Ovary (tissue), 9 donors: ENCODE data around the gene RAB33A. TPM values are rescaled to one million over a fixed set of nuclear protein-coding genes. Genes with fewer than 3 reads are reported as not detected.
A peak's percentile ranks its signal among the peaks of the same experiment; 100 is the strongest.

Experiments
- DNase-seq, 5 donors: peaks; one replicate each; pipeline ENCODE4 v3.0.0-alpha.2; 2019 to 2020
- H3K27ac ChIP-seq, 2 donors: fragments of 200-600 bp; one replicate each; pipeline versions ENCODE4 v1.5.1 to v1.8.0; 2019 to 2022
- H3K27me3 ChIP-seq: fragments of 200-600 bp; one replicate; pipeline ENCODE4 v1.8.0; 2022
- H3K36me3 ChIP-seq: fragments of 200-600 bp; sonication (generic); one replicate; pipeline ENCODE4 v1.5.1; 2019
- H3K4me1 ChIP-seq: one replicate; pipeline ENCODE4 v1.8.1; 2013; ENCODE audit warnings: mild to moderate bottlenecking, moderate library complexity; ENCODE audit not compliant: insufficient read depth
- H3K4me3 ChIP-seq: fragments of 200-600 bp; sonication (generic); one replicate; pipeline ENCODE4 v1.5.1; 2017
- H3K9me3 ChIP-seq, 2 donors: fragments of 200-600 bp in 1 of 2; sonication (generic) in 1 of 2; one replicate each; pipeline versions ENCODE4 v1.5.1 to v1.8.1; 2013 to 2019; ENCODE audit warnings: mild to moderate bottlenecking in 1 of 2, moderate library complexity in 1 of 2
- EP300 ChIP-seq: sonication (generic); formaldehyde crosslinking; IDR thresholded peaks from one replicate; pipeline ENCODE4 v1.6.1; 2017; ENCODE audit warnings: antibody characterized with exemption
- POLR2A ChIP-seq: fragments of 450-650 bp; IDR thresholded peaks from one replicate; pipeline ENCODE4 v1.6.1; 2017; ENCODE audit warnings: antibody characterized with exemption, mild to moderate bottlenecking, moderate library complexity
- WGBS, 3 donors: extraction: QIAGEN DNeasy Blood & Tissue Kit in 1 of 3; methylation state at CpG; one replicate each; pipeline versions ENCODE4 v1.1.5 to v1.1.7; 2013 to 2017; 5-methylcytosine and 5-hydroxymethylcytosine counted together
- intact Hi-C, 4 donors: fragments of 100-400 bp; cut with DNase I; formaldehyde crosslinking; loops; one replicate each; pipeline versions ENCODE4 v1.11.0 to v1.15.1; 2022 to 2023
- polyA plus RNA-seq, 2 donors: library from polyadenylated mRNA; stranded (reverse); fragments of 200-250 nt in 1 of 2; fragments of 350-450 nt in 1 of 2; fragmentation: Illumina TruSeq in 1 of 2; extraction: RNeasy Lipid Tissue Mini Kit (QIAGEN cat#74804) in 1 of 2; gene quantifications; one replicate each; pipeline ENCODE4 v1.2.3, GENCODE V29; 2013 to 2014
- total RNA-seq, 7 donors: library from RNA; depleted of rRNA in 2 of 7; stranded (reverse); fragments of >200 nt in 2 of 7; fragmentation: NEBNext Ultra II Directional in 3 of 7; extraction: Animal tissue kit (Norgen Biotek cat#: 25700) in 3 of 7; gene quantifications; one replicate each; pipeline versions ENCODE4 v1.1.0 to v1.2.4, GENCODE V29; 2016 to 2023
- TF ChIP-seq, protein P1 (sequence below), 3 donors: fragments of 450-650 bp in 2 of 3; fragments of 200-600 bp in 1 of 3; IDR thresholded peaks; one replicate each; pipeline versions ENCODE4 v1.5.1 to v1.8.0; 2016 to 2022; ENCODE audit warnings: antibody characterized with exemption in 3 of 3, mild to moderate bottlenecking in 1 of 3
- donor health status: DM: no; HTN: no; CAD: no; lungs with moderate emphysema.
- donor health status: DM: no; HTN: no; CAD: no.
- donor health status: Bipolar disorder and iron deficiency.
- donor health status: DM: yes; HTN: yes; CAD: no.
- donor health status: DM: no; HTN: no; CAD: no.
- donor health status: DM: yes; HTN: yes; CAD: no.

Gene RAB33A
- total and polyA plus RNA-seq, 9 donors: 0.24 to 3.3 (median 1.8) TPM

DNA sequence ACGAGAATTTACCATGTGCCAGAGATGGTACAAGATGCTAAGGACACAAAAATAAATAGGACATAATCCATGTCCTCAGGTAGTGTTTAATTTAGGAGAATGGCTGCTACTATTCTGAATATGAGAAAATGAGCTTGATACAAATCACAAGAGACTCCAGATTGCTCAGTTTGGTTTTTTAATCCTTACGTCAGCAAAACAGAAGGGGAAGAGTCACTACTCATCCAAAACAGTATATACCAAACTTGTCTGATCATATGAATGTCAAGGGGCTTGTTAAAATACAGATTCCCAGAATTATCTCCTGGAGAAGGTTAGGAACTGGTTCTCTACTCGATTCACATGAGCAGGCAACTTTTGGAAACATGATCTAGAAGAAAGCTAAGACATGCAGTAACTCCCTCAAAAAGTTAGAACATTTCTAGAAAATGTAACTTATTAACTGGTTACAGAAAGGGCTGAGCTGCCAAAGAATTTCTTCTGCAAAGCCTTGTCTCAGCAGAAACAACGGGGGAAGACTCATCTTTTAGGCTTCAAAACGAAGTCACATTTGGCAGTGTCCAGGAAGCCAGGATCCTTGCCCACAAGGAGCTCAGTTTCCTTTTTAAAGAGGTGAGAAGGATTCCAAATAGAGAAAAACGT, 9.5 kb upstream of the RAB33A start:
- Histone ChIP-seq H3K4me1 (peaks cover 2% of the 10 kb centered on the region), H3K27ac (no peak overlapping the region), H3K27me3 (no peaks in the 10 kb centered on the region), H3K9me3 (no peaks in the 10 kb centered on the region), H3K36me3 (no peaks in the 10 kb centered on the region), H3K4me3 (no peak overlapping the region)
- 42 to 49% (median 47%) methylated on average over 6 of the region's 6 CpGs for WGBS, 3 donors
- intact Hi-C loops: no loop called here
- TF ChIP-seq, protein P1, sequence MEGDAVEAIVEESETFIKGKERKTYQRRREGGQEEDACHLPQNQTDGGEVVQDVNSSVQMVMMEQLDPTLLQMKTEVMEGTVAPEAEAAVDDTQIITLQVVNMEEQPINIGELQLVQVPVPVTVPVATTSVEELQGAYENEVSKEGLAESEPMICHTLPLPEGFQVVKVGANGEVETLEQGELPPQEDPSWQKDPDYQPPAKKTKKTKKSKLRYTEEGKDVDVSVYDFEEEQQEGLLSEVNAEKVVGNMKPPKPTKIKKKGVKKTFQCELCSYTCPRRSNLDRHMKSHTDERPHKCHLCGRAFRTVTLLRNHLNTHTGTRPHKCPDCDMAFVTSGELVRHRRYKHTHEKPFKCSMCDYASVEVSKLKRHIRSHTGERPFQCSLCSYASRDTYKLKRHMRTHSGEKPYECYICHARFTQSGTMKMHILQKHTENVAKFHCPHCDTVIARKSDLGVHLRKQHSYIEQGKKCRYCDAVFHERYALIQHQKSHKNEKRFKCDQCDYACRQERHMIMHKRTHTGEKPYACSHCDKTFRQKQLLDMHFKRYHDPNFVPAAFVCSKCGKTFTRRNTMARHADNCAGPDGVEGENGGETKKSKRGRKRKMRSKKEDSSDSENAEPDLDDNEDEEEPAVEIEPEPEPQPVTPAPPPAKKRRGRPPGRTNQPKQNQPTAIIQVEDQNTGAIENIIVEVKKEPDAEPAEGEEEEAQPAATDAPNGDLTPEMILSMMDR (IDR thresholded peaks at IDR 0.05): no peak
- TF ChIP-seq POLR2A (no peak), EP300 (no peak)
- DNase-seq: no peak

DNA sequence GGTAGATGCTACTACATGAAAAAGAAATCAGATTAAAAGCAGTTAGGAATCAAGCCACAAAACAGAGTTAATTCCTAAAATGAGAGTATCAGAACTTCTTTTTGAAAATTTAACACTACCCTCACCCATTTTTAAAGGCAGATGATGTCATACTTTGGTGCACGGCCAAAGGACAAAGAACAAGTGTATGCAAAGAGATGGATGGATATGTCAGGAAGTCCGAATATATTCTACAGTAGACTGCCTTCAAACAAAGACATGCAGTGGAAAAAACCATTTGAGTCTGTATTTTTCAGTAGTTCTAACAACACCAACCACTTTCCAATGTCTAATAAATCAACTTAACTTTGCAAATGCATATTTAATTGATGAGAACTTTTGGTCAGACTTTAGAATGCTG, 8.4 kb upstream of the RAB33A start:
- TF ChIP-seq EP300 (no peak), POLR2A (no peak)
- TF ChIP-seq, protein P1 (IDR thresholded peaks at IDR 0.05): no peak
- no peak overlapping the region for H3K27ac ChIP-seq
- H3K4me3 ChIP-seq: no peak overlapping the region
- peaks cover 2% of the 10 kb centered on the region for H3K4me1 ChIP-seq
- H3K9me3 ChIP-seq: no peaks in the 10 kb centered on the region
- H3K36me3 ChIP-seq: no peaks in the 10 kb centered on the region
- intact Hi-C loops: no loop called here
- H3K27me3 ChIP-seq: no peaks in the 10 kb centered on the region
- WGBS, 3 donors: 63 to 78% (median 75%) methylated on average over 2 of the region's 2 CpGs
- no peak for DNase-seq

DNA sequence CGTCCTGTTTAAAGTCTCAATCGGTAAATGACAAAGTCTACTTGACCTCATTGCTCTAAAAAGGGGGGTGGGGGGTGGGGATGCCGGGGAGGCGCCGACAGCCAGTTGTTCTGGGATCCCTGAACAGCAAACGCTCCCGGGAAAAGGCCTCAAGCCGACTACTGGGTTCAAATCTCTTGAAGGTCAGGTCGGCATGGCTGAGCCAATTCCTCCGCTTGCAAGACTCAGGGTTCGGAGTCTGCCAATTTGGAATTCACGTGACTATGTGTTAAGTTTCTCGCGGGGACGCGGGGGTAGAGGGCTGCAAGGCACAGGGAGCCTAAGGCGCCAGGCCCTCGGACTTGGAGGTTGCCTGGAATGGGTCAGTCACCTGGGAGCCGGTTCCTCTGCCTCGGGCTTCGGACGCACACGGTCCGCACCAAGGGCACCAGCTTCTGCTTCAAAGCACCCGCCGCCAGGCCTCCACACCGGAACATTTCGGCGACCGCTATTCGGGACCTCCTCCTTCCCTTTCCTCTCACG, 6.5 kb upstream of the RAB33A start:
- Histone ChIP-seq H3K4me1 (peaks cover 2% of the 10 kb centered on the region), H3K27me3 (no peaks in the 10 kb centered on the region), H3K4me3 (peak overlapping the region; percentile 39), H3K27ac (peak overlapping the region; percentile 47 to 77), H3K36me3 (no peaks in the 10 kb centered on the region), H3K9me3 (no peaks in the 10 kb centered on the region)
- intact Hi-C loops: no loop called here
- WGBS, 3 donors: 28 to 54% (median 30%) methylated on average over 32 of the region's 32 CpGs
- peak in 3 of 5 donors; percentile 55 to 64 (median 56) for DNase-seq
- no peak for TF ChIP-seq EP300
- TF ChIP-seq, protein P1 (IDR thresholded peaks at IDR 0.05): no peak
- no peak for TF ChIP-seq POLR2A

DNA sequence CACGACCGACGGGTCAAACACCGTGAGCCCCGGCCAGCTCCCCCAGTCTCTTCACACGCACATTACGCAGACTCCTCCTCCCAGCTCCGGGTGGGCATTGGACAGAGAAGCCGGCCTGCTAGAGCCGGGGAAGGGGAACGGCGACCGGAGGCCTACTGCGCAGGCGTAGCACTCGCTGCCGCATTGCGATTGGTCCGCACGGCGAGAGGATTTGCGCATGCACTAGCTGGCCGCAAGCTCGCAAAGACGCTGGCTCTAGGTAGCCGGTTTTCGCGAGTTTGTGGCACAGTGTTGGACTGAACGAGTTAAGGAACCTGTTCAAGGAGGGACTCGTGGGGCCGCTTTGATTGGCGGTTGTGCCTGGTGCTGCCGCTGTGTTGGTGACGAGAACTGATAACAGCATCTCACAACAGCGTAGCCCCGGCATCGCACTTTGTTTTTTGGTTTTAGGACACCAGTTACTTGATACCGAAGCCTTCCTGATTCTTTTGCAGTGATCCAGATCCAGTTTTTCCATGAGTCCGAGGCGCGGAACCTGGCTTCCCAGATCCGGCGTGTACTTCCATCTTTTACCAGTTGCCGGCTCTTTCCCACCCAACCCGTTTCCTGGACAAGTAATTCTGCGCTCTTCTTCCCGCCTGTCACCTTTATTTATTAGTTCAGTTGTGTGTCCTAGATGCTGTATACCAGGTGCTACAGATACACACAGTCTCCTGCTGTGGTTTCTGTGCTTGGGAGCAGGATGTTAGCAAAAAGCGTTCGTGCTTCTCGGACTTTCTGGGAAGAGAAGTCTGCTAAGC, 5.9 kb upstream of the RAB33A start, which contains the start of gene AIFM1:
Gene AIFM1, minus strand, starts transcription at position 139 of the 800 bp plus-strand sequence. CDS start 185 bp downstream, outside the sequence.
- no peaks in the 10 kb centered on the region for H3K36me3 ChIP-seq
- intact Hi-C loops: no loop called here
- H3K9me3 ChIP-seq: no peaks in the 10 kb centered on the region
- TF ChIP-seq EP300 (no peak), POLR2A (peak; percentile 46)
- H3K27me3 ChIP-seq: no peaks in the 10 kb centered on the region
- peaks cover 2% of the 10 kb centered on the region for H3K4me1 ChIP-seq
- 34 to 41% (median 38%) methylated on average over 50 of the region's 50 CpGs for WGBS, 3 donors
- peak within 1 kb of the TSS; percentile 39 for H3K4me3 ChIP-seq
- peak within 1 kb of the TSS; percentile 47 to 77 for H3K27ac ChIP-seq
- peak; percentile 89 to 92 (median 90) for DNase-seq
